GM23338 (cell line): Measurements from ENCODE around the gene LRRIQ3. TPM values are rescaled to one million over a fixed set of nuclear protein-coding genes. Genes with fewer than 3 reads are reported as not detected.

Source experiments
- ATAC-seq: fragments of 200-7000 bp; cut with Tn5 transposase; 3 replicates; pipeline ENCODE4 v1.9.1; 2020
- DNase-seq: peaks from one replicate; pipeline ENCODE4 v3.0.0-alpha.2; 2015; ENCODE audit warnings: low spot score
- H2AFZ ChIP-seq: fragments of 200-600 bp; sonication (generic); 2 replicates; pipeline ENCODE4 v1.8.0; 2016; ENCODE audit warnings: antibody characterized with exemption, mild to moderate bottlenecking, moderate library complexity
- H3F3A ChIP-seq: fragments of 200-600 bp; sonication (generic); replicated peaks from 2 replicates; pipeline ENCODE4 v1.8.0; 2017; ENCODE audit warnings: antibody characterized with exemption, mixed run types, low read depth
- H3K27ac ChIP-seq: fragments of 200-600 bp; sonication (generic); 2 replicates; pipeline ENCODE4 v1.6.1; 2016; ENCODE audit warnings: low read depth
- H3K27me3 ChIP-seq: fragments of 200-600 bp; sonication (generic); 2 replicates; pipeline ENCODE4 v1.8.0; 2016; ENCODE audit warnings: mild to moderate bottlenecking, mixed run types, moderate library complexity; ENCODE audit not compliant: insufficient read depth
- H3K36me3 ChIP-seq: fragments of 200-600 bp; sonication (generic); 2 replicates; pipeline ENCODE4 v1.8.0; 2016; ENCODE audit warnings: mild to moderate bottlenecking; ENCODE audit not compliant: insufficient read depth
- H3K4me1 ChIP-seq: fragments of 200-600 bp; sonication (generic); 2 replicates; pipeline ENCODE4 v1.8.0; 2016; ENCODE audit warnings: mild to moderate bottlenecking, moderate library complexity; ENCODE audit not compliant: insufficient read depth
- H3K4me2 ChIP-seq: fragments of 200-600 bp; sonication (generic); 2 replicates; pipeline ENCODE4 v1.7.1; 2017; ENCODE audit warnings: mixed run types
- H3K4me3 ChIP-seq: fragments of 200-600 bp; sonication (generic); 2 replicates; pipeline ENCODE4 v1.6.1; 2016; ENCODE audit warnings: mixed run types
- H3K79me2 ChIP-seq: fragments of 200-600 bp; sonication (generic); replicated peaks from 2 replicates; pipeline ENCODE4 v1.8.0; 2017; ENCODE audit warnings: mild to moderate bottlenecking; ENCODE audit not compliant: insufficient read depth
- H3K9me2 ChIP-seq: fragments of 200-600 bp; sonication (generic); 2 replicates; pipeline ENCODE4 v1.8.0; 2017; ENCODE audit not compliant: insufficient read depth
- H4K20me1 ChIP-seq: fragments of 200-600 bp; sonication (generic); replicated peaks from 2 replicates; pipeline ENCODE4 v1.8.0; 2017; ENCODE audit warnings: mild to moderate bottlenecking; ENCODE audit not compliant: insufficient read depth
- H3K27ac Mint-ChIP-seq: 2 replicates; pipeline ENCODE4 v1.8.0; 2020; ENCODE audit warnings: inconsistent platforms, mild to moderate bottlenecking, moderate library complexity, mixed read lengths
- H3K27me3 Mint-ChIP-seq: 3 replicates; pipeline ENCODE4 v1.8.0; 2022; ENCODE audit warnings: low read depth, mild to moderate bottlenecking, moderate library complexity, mixed read lengths, inconsistent platforms; ENCODE audit not compliant: insufficient read depth, poor library complexity
- H3K36me3 Mint-ChIP-seq: 3 replicates; pipeline ENCODE4 v1.8.0; 2021; ENCODE audit warnings: low read depth, mild to moderate bottlenecking, inconsistent platforms, moderate library complexity, mixed read lengths
- H3K4me1 Mint-ChIP-seq: 3 replicates; pipeline ENCODE4 v1.8.0; 2020; ENCODE audit warnings: mild to moderate bottlenecking, inconsistent platforms, mixed read lengths
- H3K4me3 Mint-ChIP-seq: 3 replicates; pipeline ENCODE4 v1.8.0; 2021; ENCODE audit warnings: moderate library complexity, mild to moderate bottlenecking, inconsistent platforms, mixed read lengths
- H3K9me3 Mint-ChIP-seq: 3 replicates; pipeline ENCODE4 v1.8.0; 2020; ENCODE audit warnings: moderate library complexity, mild to moderate bottlenecking, inconsistent platforms, mixed read lengths
- CREB1 ChIP-seq: fragments of 250-450 bp; sonication (Bioruptor Pico); IDR thresholded peaks from 2 replicates; pipeline ENCODE4 v1.5.0; 2020; ENCODE audit warnings: low read depth, mild to moderate bottlenecking, moderate library complexity
- EZH2phosphoT487 ChIP-seq: fragments of 200-600 bp; sonication (generic); IDR thresholded peaks from one replicate; pipeline ENCODE4 v1.8.1; 2018; ENCODE audit warnings: antibody characterized with exemption; ENCODE audit not compliant: unreplicated experiment
- JUNB ChIP-seq: IDR thresholded peaks from one replicate; pipeline ENCODE4 v1.6.1; 2016; ENCODE audit warnings: antibody characterized with exemption; ENCODE audit not compliant: unreplicated experiment
- POLR2AphosphoS5 ChIP-seq: IDR thresholded peaks from 2 replicates; pipeline ENCODE4 v1.6.1; 2016; ENCODE audit warnings: antibody characterized with exemption, low read depth
- STAT1 ChIP-seq: IDR thresholded peaks from one replicate; pipeline ENCODE4 v1.6.1; 2016; ENCODE audit warnings: antibody characterized with exemption; ENCODE audit not compliant: unreplicated experiment
- ZNF114 ChIP-seq: fragments of 250-450 bp; sonication (Bioruptor Pico); IDR thresholded peaks from 2 replicates; pipeline ENCODE4 v1.5.0; 2020; ENCODE audit warnings: mild to moderate bottlenecking, moderate library complexity
- ZNF331 ChIP-seq: fragments of 250-450 bp; sonication (Bioruptor Pico); IDR thresholded peaks from 2 replicates; pipeline ENCODE4 v1.5.0; 2020; ENCODE audit warnings: low read depth, mild to moderate bottlenecking, moderate library complexity
- ZNF462 ChIP-seq: fragments of 250-450 bp; sonication (Bioruptor Pico); IDR thresholded peaks from 2 replicates; pipeline ENCODE4 v1.5.0; 2020; ENCODE audit warnings: mild to moderate bottlenecking, moderate library complexity
- polyA plus RNA-seq: library from polyadenylated mRNA; unstranded; fragments of >200 nt; fragmentation: Nextera tagmentation; extraction: Ambion mirVana; gene quantifications from 2 replicates; pipeline ENCODE4 v1.2.1, GENCODE V29; 2016
- total RNA-seq: library from RNA; depleted of rRNA; stranded (reverse); fragments of >200 nt; shearing (Covaris generic); gene quantifications from 2 replicates; pipeline ENCODE4 v1.2.3, GENCODE V29; 2014
- TF ChIP-seq, protein P1 (sequence below), 2 experiments: fragments of 200-600 bp in 1 of 2; sonication (generic) in 1 of 2; conservative IDR thresholded peaks; 2 replicates each; pipeline versions ENCODE4 v1.5.1 to v1.6.1; 2016 to 2017; ENCODE audit warnings: antibody characterized with exemption in 2 of 2, low read depth in 2 of 2, mild to moderate bottlenecking in 2 of 2, moderate library complexity in 1 of 2

LRRIQ3 gene
- total and polyA plus RNA-seq, 2 experiments from 2014 or later: 0.21 to 0.36 TPM

DNA sequence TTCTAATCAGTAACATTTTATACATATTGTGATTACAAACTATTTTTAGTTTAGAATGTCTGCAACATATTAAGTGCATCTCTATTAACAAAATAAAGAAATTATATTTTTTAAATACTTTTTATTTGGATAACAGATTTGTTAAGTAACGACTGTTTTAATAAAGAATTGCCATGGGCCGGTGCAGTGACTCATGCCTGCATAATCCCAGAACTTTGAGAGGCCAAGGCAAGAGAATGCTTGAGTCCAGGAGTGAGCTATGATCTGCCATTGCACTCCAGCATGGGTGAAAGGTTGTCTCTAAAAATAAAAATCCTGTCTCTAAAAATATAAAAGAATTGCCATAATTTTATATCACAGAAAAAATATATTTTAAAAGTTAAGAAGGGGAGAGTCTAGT, 4.1 kb downstream of the LRRIQ3 start:
- peaks cover 6% of the 10 kb centered on the region; the same call in 1 of the 2 replicates for H3K4me1 ChIP-seq
- H2AFZ ChIP-seq: no peak overlapping the region
- no peak overlapping the region for H3K4me2 ChIP-seq
- no peaks in the 10 kb centered on the region for H3K27me3 ChIP-seq
- TF ChIP-seq ZNF331 (CRISPR knock-in tag) (no peak), POLR2AphosphoS5 (no peak), CREB1 (no peak), JUNB (no peak), EZH2phosphoT487 (no peak), ZNF462 (CRISPR knock-in tag) (no peak), STAT1 (no peak), ZNF114 (no peak)
- TF ChIP-seq, protein P1, sequence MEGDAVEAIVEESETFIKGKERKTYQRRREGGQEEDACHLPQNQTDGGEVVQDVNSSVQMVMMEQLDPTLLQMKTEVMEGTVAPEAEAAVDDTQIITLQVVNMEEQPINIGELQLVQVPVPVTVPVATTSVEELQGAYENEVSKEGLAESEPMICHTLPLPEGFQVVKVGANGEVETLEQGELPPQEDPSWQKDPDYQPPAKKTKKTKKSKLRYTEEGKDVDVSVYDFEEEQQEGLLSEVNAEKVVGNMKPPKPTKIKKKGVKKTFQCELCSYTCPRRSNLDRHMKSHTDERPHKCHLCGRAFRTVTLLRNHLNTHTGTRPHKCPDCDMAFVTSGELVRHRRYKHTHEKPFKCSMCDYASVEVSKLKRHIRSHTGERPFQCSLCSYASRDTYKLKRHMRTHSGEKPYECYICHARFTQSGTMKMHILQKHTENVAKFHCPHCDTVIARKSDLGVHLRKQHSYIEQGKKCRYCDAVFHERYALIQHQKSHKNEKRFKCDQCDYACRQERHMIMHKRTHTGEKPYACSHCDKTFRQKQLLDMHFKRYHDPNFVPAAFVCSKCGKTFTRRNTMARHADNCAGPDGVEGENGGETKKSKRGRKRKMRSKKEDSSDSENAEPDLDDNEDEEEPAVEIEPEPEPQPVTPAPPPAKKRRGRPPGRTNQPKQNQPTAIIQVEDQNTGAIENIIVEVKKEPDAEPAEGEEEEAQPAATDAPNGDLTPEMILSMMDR (conservative IDR thresholded peaks at IDR 0.05; ENCODE audit: low read depth in 2 of 2): no peak
- H3K4me3 ChIP-seq: no peak overlapping the region
- no peaks in the 10 kb centered on the region for H3K36me3 ChIP-seq
- Mint-ChIP-seq H3K4me1 (peaks cover 4% of the 10 kb centered on the region; the same call in 2 of the 3 replicates), H3K36me3 (no peaks in the 10 kb centered on the region), H3K27ac (no peak overlapping the region), H3K27me3 (peaks cover 4% of the 10 kb centered on the region), H3K9me3 (no peaks in the 10 kb centered on the region), H3K4me3 (no peak overlapping the region)
- H3F3A ChIP-seq: no peaks in the 10 kb centered on the region
- H3K9me2 ChIP-seq: no peaks in the 10 kb centered on the region
- H4K20me1 ChIP-seq: no peaks in the 10 kb centered on the region
- no peak overlapping the region for H3K27ac ChIP-seq
- no peak for ATAC-seq
- no peaks in the 10 kb centered on the region for H3K79me2 ChIP-seq
- no peak for DNase-seq
